IMR-90 (cell line): Measurements from ENCODE around the gene METRNL. TPM values are rescaled to one million over a fixed set of nuclear protein-coding genes. Genes with fewer than 3 reads are reported as not detected.

Experiments used
- ATAC-seq: fragments of 200-7000 bp; cut with Tn5 transposase; 2 replicates; pipeline ENCODE4 v1.9.1; 2020; ENCODE audit warnings: low read depth, mild to moderate bottlenecking, moderate library complexity
- BruUV-seq: library from RNA; stranded (reverse); fragments of 400-500 nt; replicated peaks from 2 replicates; lab custom pipeline; 2021; lab: Mats Ljungman, UMichigan
- CTCF ChIA-PET: fragments of 300-600 bp; formaldehyde crosslinking; extraction: SDS; loops from one replicate; lab custom pipeline; 2021; ENCODE audit warnings: antibody characterized with exemption; lab: Yijun Ruan, JAX
- POLR2A ChIA-PET: fragments of 300-600 bp; sonication (Branson Sonifier 250); formaldehyde crosslinking; loops from one replicate; lab custom pipeline; 2022; ENCODE audit warnings: antibody characterized with exemption; ENCODE audit not compliant: unreplicated experiment; lab: Charles Lee
- DNase-seq: peaks from one replicate; pipeline ENCODE4 v3.0.0; 2013
- H2AFZ ChIP-seq: replicated peaks from 2 replicates; pipeline ENCODE3; 2013; ENCODE audit warnings: low read length, mild to moderate bottlenecking; ENCODE audit not compliant: poor library complexity
- H2AK5ac ChIP-seq: 2 replicates; pipeline ENCODE4 v1.6.1; 2013; ENCODE audit warnings: low read depth, low read length, inconsistent platforms
- H2AK9ac ChIP-seq: replicated peaks from 2 replicates; pipeline ENCODE3; 2013; ENCODE audit warnings: mild to moderate bottlenecking, low read depth, low read length, moderate library complexity; ENCODE audit not compliant: poor library complexity
- H2BK120ac ChIP-seq: 2 replicates; pipeline ENCODE4 v1.6.1; 2013; ENCODE audit warnings: low read depth, low read length, inconsistent platforms
- H2BK15ac ChIP-seq: 3 replicates; pipeline ENCODE4 v1.6.1; 2013; ENCODE audit warnings: low read depth, low read length, inconsistent platforms
- H2BK20ac ChIP-seq: 2 replicates; pipeline ENCODE4 v1.6.1; 2013; ENCODE audit warnings: low read depth, mild to moderate bottlenecking, inconsistent platforms, low read length, moderate library complexity
- H2BK5ac ChIP-seq: 2 replicates; pipeline ENCODE4 v1.6.1; 2013; ENCODE audit warnings: mild to moderate bottlenecking, low read depth, low read length, inconsistent platforms; ENCODE audit not compliant: poor library complexity, severe bottlenecking
- H3K14ac ChIP-seq: replicated peaks from 2 replicates; pipeline ENCODE4 v1.6.1; 2013; ENCODE audit warnings: low read depth, low read length, inconsistent platforms
- H3K18ac ChIP-seq: 2 replicates; pipeline ENCODE4 v1.6.1; 2013; ENCODE audit warnings: low read depth, low read length, control low read depth
- H3K23ac ChIP-seq: 2 replicates; pipeline ENCODE4 v1.6.1; 2013; ENCODE audit warnings: low read depth, low read length, inconsistent platforms
- H3K27ac ChIP-seq: 2 replicates; pipeline ENCODE4 v1.5.1; 2013; ENCODE audit warnings: mild to moderate bottlenecking, control low read depth, low read length; ENCODE audit not compliant: insufficient read depth
- H3K27me3 ChIP-seq: 2 replicates; pipeline ENCODE4 v1.6.1; 2013; ENCODE audit warnings: low read length; ENCODE audit not compliant: control insufficient read depth, insufficient read depth
- H3K36me3 ChIP-seq: 2 replicates; pipeline ENCODE4 v1.6.1; 2013; ENCODE audit warnings: low read length, mixed read lengths; ENCODE audit not compliant: control insufficient read depth, insufficient read depth
- H3K4ac ChIP-seq: 2 replicates; pipeline ENCODE4 v1.6.1; 2013; ENCODE audit warnings: low read depth, low read length, inconsistent platforms
- H3K4me1 ChIP-seq: 2 replicates; pipeline ENCODE4 v1.6.1; 2013; ENCODE audit warnings: low read length, mixed read lengths; ENCODE audit not compliant: control insufficient read depth, insufficient read depth
- H3K4me2 ChIP-seq: 2 replicates; pipeline ENCODE4 v1.6.1; 2013; ENCODE audit warnings: low read depth, mild to moderate bottlenecking, control low read depth, low read length, moderate library complexity
- H3K4me3 ChIP-seq: 2 replicates; pipeline ENCODE4 v1.5.1; 2013; ENCODE audit warnings: low read depth, mild to moderate bottlenecking, control low read depth, low read length, moderate library complexity; ENCODE audit not compliant: insufficient read depth
- H3K56ac ChIP-seq: 2 replicates; pipeline ENCODE4 v1.6.1; 2013; ENCODE audit warnings: low read length, inconsistent platforms; ENCODE audit not compliant: insufficient read depth; ENCODE audit errors: extremely low read depth
- H3K79me1 ChIP-seq, 2 experiments: 2 replicates each; pipeline ENCODE4 v1.6.1; 2013; ENCODE audit warnings: low read length in 2 of 2, inconsistent platforms in 1 of 2, low read depth in 1 of 2
- H3K9ac ChIP-seq: 2 replicates; pipeline ENCODE4 v1.6.1; 2013; ENCODE audit warnings: low read depth, low read length, control low read depth
- H3K9me1 ChIP-seq: 2 replicates; pipeline ENCODE4 v1.6.1; 2013; ENCODE audit warnings: low read length, inconsistent platforms; ENCODE audit not compliant: insufficient read depth
- H3K9me3 ChIP-seq: 2 replicates; pipeline ENCODE4 v1.6.1; 2013; ENCODE audit warnings: low read length; ENCODE audit not compliant: control insufficient read depth, insufficient read depth
- H4K20me1 ChIP-seq: 2 replicates; pipeline ENCODE4 v1.6.1; 2013; ENCODE audit warnings: low read length, inconsistent platforms; ENCODE audit not compliant: insufficient read depth
- H4K5ac ChIP-seq: 2 replicates; pipeline ENCODE4 v1.6.1; 2013; ENCODE audit warnings: mild to moderate bottlenecking, low read depth, low read length, control low read depth
- H4K8ac ChIP-seq, 2 experiments: 2 replicates each; pipeline ENCODE4 v1.6.1; 2013; ENCODE audit warnings: low read depth in 2 of 2, low read length in 2 of 2, control low read depth in 1 of 2, inconsistent platforms in 1 of 2
- H4K91ac ChIP-seq: 2 replicates; pipeline ENCODE4 v1.6.1; 2013; ENCODE audit warnings: low read depth, low read length, inconsistent platforms; ENCODE audit not compliant: insufficient read depth
- FOS ChIP-seq: fragments of 150-350 bp; IDR thresholded peaks from 2 replicates; pipeline ENCODE4 v1.6.1; 2016; ENCODE audit warnings: low read depth, low read length
- MAFK ChIP-seq: IDR thresholded peaks from 2 replicates; pipeline ENCODE4 v1.6.1; 2012; ENCODE audit warnings: low read depth, low read length, improper control_type of control experiment
- MAZ ChIP-seq: IDR thresholded peaks from 2 replicates; pipeline ENCODE4 v1.6.1; 2012; ENCODE audit warnings: low read depth, mild to moderate bottlenecking, low read length, improper control_type of control experiment, moderate library complexity, borderline replicate concordance
- NFE2L2 ChIP-seq: fragments of 150-350 bp; IDR thresholded peaks from 2 replicates; pipeline ENCODE4 v1.6.1; 2016; ENCODE audit warnings: low read depth, mild to moderate bottlenecking, low read length
- SMC3 ChIP-seq: fragments of 150-350 bp; IDR thresholded peaks from 2 replicates; pipeline ENCODE4 v1.6.1; 2016; ENCODE audit warnings: low read depth, mild to moderate bottlenecking, antibody characterized with exemption, low read length, moderate library complexity
- WGBS, 2 experiments: methylation state at CpG; one replicate each; pipeline versions ENCODE4 v1.1.5 to v1.1.7; 2013; ENCODE audit warnings: missing lambda C conversion rate in 2 of 2; ENCODE audit not compliant: insufficient read length in 1 of 2; ENCODE audit errors: extremely low coverage in 2 of 2; 5-methylcytosine and 5-hydroxymethylcytosine counted together
- dilution Hi-C: fragments of 300-500 bp; cut with HindIII; formaldehyde crosslinking; loops from one replicate; pipeline ENCODE4 v1.14.3; 2018; ENCODE audit warnings: low sequenced_read_pairs; ENCODE audit not compliant: unreplicated experiment
- in situ Hi-C: fragments of 300-500 bp; cut with MboI; formaldehyde crosslinking; loops from 3 replicates; pipeline ENCODE4 v1.14.3; 2019; ENCODE audit warnings: low sequenced_read_pairs, inconsistent platforms, mixed read lengths
- intact Hi-C: fragments of 100-400 bp; cut with micrococcal nuclease; formaldehyde crosslinking; loops from 2 replicates; pipeline ENCODE4 v1.10.0; 2022
- polyA plus RNA-seq, 3 experiments: library from polyadenylated mRNA; depleted of rRNA; stranded (reverse); fragments of >200 nt; gene quantifications; 2 replicates each; pipeline ENCODE4 v1.2.3, GENCODE V29; 2012; ENCODE audit warnings: low replicate concordance in 1 of 3
- total RNA-seq: library from RNA; depleted of rRNA; stranded (reverse); fragments of >200 nt; gene quantifications from 2 replicates; pipeline ENCODE4 v1.2.3, GENCODE V29; 2012

The METRNL gene
- total and polyA plus RNA-seq, 2 of the 4 experiments (the other 2 are of a cell fraction), result 17.9 to 48.2 TPM

GRCh38 chr17:83080858-83081683, 1.7 kb downstream of the METRNL start:
- Histone ChIP-seq H3K4me1 (peaks cover 44% of the 10 kb centered on the region), H3K4me2 (peak overlapping the region; percentile 68), H3K4ac (peak overlapping the region; percentile 99), H3K27me3 (peaks cover 9% of the 10 kb centered on the region; the same call in 1 of the 2 replicates), H3K9ac (peak overlapping the region; percentile 69), H3K14ac (0 out of 2 replicates have a peak overlapping the region, but pooled peaks have one; percentile 42), H3K9me3 (no peaks in the 10 kb centered on the region), H3K23ac (peak overlapping the region; percentile 98; the same call in 1 of the 2 replicates), H2BK15ac (no peak overlapping the region; the same call in 2 of the 3 replicates), H4K5ac (no peak overlapping the region; the same call in 1 of the 2 replicates), H2BK5ac (peak overlapping the region; percentile 99), H4K91ac (peak overlapping the region; percentile 78; the same call in 1 of the 2 replicates), H4K8ac (peak overlapping the region in 1 of 2 experiments; percentile 57; a peak in 1 of 4 replicates), H2AFZ (peak overlapping the region; percentile 61), H3K4me3 (peak overlapping the region; percentile 64), H3K27ac (peak overlapping the region; percentile 57), H2BK20ac (no peak overlapping the region), H2AK9ac (peak overlapping the region; percentile 95), H2AK5ac (peak overlapping the region; percentile 92; the same call in 1 of the 2 replicates), H2BK120ac (peak overlapping the region; percentile 11; the same call in 1 of the 2 replicates), H3K36me3 (peaks cover 19% of the 10 kb centered on the region; the same call in 1 of the 2 replicates), H3K79me1 (peaks cover 4 to 43% of the 10 kb centered on the region in 2 experiments; a peak in 2 of 4 replicates), H4K20me1 (peaks cover 49% of the 10 kb centered on the region), H3K18ac (no peak overlapping the region), H3K9me1 (peaks cover 34% of the 10 kb centered on the region), H3K56ac (no peak overlapping the region)
- ATAC-seq (peak; percentile 15), DNase-seq (peak; percentile 24)
- dilution Hi-C loops (no loop called here), intact Hi-C loops (no loop called here), in situ Hi-C loops (no loop called here)
- POLR2A ChIA-PET, result interaction anchor here (0.6 kb wide), 2 partner anchors 33 to 1567 kb away, joined by 5 read pairs; no protein-coding TSS in a partner anchor
- CTCF ChIA-PET, result no interaction called here
- 1% methylated on average over 42 of the region's 91 CpGs; no CpG with 5 or more reads in 1 of the 2 experiments for WGBS, 2 experiments
- no TSS peak for BruUV-seq
- TF ChIP-seq MAFK (no peak), SMC3 (0 out of 2 replicates have a peak, but pooled peaks have one; percentile 4), FOS (no peak), MAZ (peak; percentile 43), NFE2L2 (no peak)
